ENCODE data around the gene RAD51B. TPM values are rescaled to one million over a fixed set of nuclear protein-coding genes. Genes with fewer than 3 reads are reported as not detected.

Gene RAD51B
- total RNA-seq, 4 donors from 2014 or later, result 8.9 to 30.3 (median 10.4) TPM

DNA sequence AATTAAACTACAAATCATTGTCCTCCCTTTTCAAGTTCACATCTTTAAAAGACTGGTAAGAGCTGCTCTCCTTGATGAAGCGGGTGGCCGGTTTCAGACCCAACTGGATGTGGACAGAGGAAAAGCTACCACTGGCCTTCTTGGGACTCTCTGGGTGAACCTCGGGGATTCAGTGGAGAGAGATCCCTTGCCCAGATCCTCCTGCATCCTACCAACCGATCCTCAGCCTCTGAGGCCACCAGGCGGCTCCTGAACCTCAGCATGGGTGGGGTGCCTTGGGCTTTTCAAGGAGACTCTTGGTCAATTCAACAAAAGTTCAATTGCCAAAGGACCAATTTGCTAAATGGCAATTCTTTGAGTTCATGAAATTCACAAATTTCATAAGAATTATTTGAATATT lies 888.8 kb downstream of the RAD51B start:
- ATAC-seq (ENCODE audit: low FRiP score) (no peak), DNase-seq (ENCODE audit: low spot score) (no peak)
- TF ChIP-seq, protein P1, sequence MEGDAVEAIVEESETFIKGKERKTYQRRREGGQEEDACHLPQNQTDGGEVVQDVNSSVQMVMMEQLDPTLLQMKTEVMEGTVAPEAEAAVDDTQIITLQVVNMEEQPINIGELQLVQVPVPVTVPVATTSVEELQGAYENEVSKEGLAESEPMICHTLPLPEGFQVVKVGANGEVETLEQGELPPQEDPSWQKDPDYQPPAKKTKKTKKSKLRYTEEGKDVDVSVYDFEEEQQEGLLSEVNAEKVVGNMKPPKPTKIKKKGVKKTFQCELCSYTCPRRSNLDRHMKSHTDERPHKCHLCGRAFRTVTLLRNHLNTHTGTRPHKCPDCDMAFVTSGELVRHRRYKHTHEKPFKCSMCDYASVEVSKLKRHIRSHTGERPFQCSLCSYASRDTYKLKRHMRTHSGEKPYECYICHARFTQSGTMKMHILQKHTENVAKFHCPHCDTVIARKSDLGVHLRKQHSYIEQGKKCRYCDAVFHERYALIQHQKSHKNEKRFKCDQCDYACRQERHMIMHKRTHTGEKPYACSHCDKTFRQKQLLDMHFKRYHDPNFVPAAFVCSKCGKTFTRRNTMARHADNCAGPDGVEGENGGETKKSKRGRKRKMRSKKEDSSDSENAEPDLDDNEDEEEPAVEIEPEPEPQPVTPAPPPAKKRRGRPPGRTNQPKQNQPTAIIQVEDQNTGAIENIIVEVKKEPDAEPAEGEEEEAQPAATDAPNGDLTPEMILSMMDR (IDR thresholded peaks at IDR 0.05), result no peak

DNA sequence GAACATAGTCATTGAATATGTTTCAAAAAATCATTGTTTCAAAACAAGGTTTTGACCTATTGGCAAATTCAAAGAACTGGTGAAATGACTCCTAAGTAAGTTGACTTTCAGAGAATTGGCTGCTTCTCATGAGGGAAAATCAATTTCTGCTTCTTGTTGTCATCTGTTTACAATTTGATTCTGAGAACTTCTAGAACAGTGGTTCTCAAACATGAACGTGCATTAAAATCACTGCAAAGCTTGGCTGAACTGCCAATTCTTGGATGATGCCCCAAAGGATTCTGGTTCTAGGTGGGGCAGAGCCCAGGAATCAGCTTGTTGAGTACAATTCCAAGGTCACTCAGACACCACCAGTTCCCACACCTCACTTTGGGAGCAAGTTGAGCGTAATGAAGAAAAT lies 889.4 kb downstream of the RAD51B start:
- TF ChIP-seq, protein P1 (IDR thresholded peaks at IDR 0.05), result no peak
- no peak for DNase-seq (ENCODE audit: low spot score)
- no peak for ATAC-seq (ENCODE audit: low FRiP score)

GRCh38 chr14:68710776-68711175 lies 891.2 kb downstream of the RAD51B start:
- ATAC-seq (ENCODE audit: low FRiP score), result no peak
- TF ChIP-seq, protein P1 (IDR thresholded peaks at IDR 0.05), result no peak
- no peak for DNase-seq (ENCODE audit: low spot score)

- ATAC-seq (ENCODE audit: low FRiP score) (no peak), DNase-seq (ENCODE audit: low spot score) (no peak)
- TF ChIP-seq, protein P1 (IDR thresholded peaks at IDR 0.05), result no peak
These were observed 892.2 kb downstream of the RAD51B start for GRCh38 chr14:68711561-68712309.

- TF ChIP-seq, protein P1 (IDR thresholded peaks at IDR 0.05), result no peak
- DNase-seq (ENCODE audit: low spot score) (no peak), ATAC-seq (ENCODE audit: low FRiP score) (no peak)
These were observed 893.3 kb downstream of the RAD51B start for GRCh38 chr14:68712703-68713370.

DNA sequence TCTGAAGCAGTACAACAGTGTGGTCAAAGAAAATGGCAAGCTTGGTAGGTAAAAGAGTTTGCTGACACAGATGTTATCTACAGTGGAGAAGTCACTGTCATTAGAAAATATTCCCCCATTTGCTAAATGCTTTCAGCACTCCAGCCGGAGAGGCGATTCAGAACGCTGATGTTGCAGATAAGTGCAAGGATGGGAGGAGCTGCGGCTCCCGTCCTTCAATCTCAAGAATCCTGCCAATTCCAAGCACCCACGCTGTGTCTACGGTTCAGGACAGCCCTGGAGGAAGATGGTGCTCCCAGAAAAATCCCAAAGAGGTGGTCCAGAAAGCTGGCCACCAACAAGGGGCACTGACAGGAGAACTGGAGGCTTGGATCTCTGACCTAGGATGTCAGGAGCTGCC lies 894.2 kb downstream of the RAD51B start:
- ATAC-seq (ENCODE audit: low FRiP score) (no peak), DNase-seq (ENCODE audit: low spot score) (no peak)
- TF ChIP-seq, protein P1 (IDR thresholded peaks at IDR 0.05), result no peak

Data from omental fat pad (tissue), 4 donors.